Keratinocyte (primary cell): ENCODE measurements around the gene BAIAP2.

ENCODE experiments used
- EZH2 ChIP-seq: IDR thresholded peaks from one replicate; pipeline ENCODE4 v1.6.1; 2012; ENCODE audit warnings: inconsistent platforms, mild to moderate bottlenecking, low read length, moderate library complexity
- TF ChIP-seq, protein P1 (sequence below), 3 experiments: IDR thresholded peaks in 1 of 3; conservative IDR thresholded peaks in 1 of 3; optimal IDR thresholded peaks in 1 of 3; 2 replicates in 2 of 3; 3 replicates in 1 of 3; pipeline versions ENCODE3 to v1.5.1; 2011; ENCODE audit warnings: low read length in 3 of 3, mild to moderate bottlenecking in 3 of 3, moderate library complexity in 2 of 3, control low read depth in 1 of 3, inconsistent platforms in 1 of 3; ENCODE audit not compliant: insufficient read depth in 2 of 3; ENCODE audit errors: extremely low read depth in 1 of 3

DNA sequence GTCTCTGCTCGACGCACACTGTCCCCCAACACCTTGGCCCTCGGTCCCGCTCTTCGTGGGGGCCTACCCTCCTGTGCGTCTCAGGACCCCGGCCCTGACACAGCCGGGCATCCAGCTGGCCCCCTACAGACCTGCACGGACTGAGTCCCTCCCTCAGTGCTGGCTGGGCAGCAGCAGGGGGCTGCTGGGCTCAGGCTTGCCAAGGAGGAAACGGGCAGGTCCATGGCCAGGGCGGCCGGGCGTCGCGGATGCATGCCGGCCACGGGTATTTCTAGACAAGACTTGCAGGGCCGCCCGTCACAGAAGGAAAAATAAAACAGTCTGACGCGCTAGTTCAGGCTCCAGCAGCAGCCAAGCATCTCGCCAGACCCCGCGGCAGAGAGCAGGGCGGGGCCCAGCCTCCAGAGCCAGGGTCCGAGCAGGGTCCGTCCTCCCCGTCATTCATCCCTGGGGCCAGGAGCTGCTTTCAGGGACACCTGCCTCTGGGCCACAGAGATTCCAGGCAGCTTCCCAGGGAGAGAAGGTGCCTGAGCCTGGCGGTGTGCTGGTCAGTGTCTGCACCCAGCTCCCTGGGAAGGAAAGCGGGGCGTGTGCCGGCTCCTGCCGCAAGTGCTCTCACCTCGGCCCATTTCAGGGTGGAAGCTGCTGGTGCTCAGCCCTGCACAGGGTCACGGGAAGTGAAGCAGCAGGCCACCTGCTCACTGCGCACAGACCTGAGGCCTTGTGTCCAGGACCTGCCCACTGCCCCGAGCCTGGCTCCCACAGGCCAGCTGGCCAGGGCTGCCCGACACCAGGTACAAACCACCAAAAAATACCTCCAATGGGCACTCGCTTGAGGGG is 123.1 kb downstream of the BAIAP2 start:
- TF ChIP-seq, protein P1, sequence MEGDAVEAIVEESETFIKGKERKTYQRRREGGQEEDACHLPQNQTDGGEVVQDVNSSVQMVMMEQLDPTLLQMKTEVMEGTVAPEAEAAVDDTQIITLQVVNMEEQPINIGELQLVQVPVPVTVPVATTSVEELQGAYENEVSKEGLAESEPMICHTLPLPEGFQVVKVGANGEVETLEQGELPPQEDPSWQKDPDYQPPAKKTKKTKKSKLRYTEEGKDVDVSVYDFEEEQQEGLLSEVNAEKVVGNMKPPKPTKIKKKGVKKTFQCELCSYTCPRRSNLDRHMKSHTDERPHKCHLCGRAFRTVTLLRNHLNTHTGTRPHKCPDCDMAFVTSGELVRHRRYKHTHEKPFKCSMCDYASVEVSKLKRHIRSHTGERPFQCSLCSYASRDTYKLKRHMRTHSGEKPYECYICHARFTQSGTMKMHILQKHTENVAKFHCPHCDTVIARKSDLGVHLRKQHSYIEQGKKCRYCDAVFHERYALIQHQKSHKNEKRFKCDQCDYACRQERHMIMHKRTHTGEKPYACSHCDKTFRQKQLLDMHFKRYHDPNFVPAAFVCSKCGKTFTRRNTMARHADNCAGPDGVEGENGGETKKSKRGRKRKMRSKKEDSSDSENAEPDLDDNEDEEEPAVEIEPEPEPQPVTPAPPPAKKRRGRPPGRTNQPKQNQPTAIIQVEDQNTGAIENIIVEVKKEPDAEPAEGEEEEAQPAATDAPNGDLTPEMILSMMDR (optimal IDR thresholded peaks at IDR 0.05 in 1 of 3, IDR thresholded peaks at IDR 0.05 in 1 of 3, conservative IDR thresholded peaks at IDR 0.05 in 1 of 3; ENCODE audit: extremely low read depth in 1 of 3, insufficient read depth in 2 of 3, low read length in 3 of 3), result no peak
- no peak for TF ChIP-seq EZH2
